K562 (cell line): ENCODE measurements around the gene NBPF12. TPM values are rescaled to one million over a fixed set of nuclear protein-coding genes. Genes with fewer than 3 reads are reported as not detected.
A peak's percentile ranks its signal among the peaks of the same experiment; 100 is the strongest.
"Not testable (repeated sequence)": the region's sequence is repeated elsewhere in the genome, so short reads cannot be mapped to it uniquely, and the experiment has no call there.

Source experiments
- ARNT ChIP-seq, 2 experiments: fragments of 450-650 bp; IDR thresholded peaks; 2 replicates each; pipeline ENCODE4 v1.6.1; 2016; ENCODE audit warnings: mild to moderate bottlenecking in 1 of 2
- BCOR ChIP-seq: fragments of 450-650 bp; IDR thresholded peaks from 2 replicates; pipeline ENCODE4 v1.6.1; 2016
- ESRRA ChIP-seq: fragments of 450-650 bp; IDR thresholded peaks from 2 replicates; pipeline ENCODE4 v1.6.1; 2014; ENCODE audit warnings: low read depth, mild to moderate bottlenecking, moderate library complexity, borderline replicate concordance
- ETV6 ChIP-seq, 3 experiments: fragments of 150-350 bp in 1 of 3; sonication (generic) in 1 of 3; formaldehyde crosslinking in 1 of 3; IDR thresholded peaks; 2 replicates each; pipeline versions ENCODE4 v1.6.1 to v1.8.0; 2014 to 2022; ENCODE audit warnings: borderline replicate concordance in 2 of 3, low read depth in 2 of 3, antibody characterized with exemption in 1 of 3, low read length in 1 of 3, mild to moderate bottlenecking in 1 of 3, missing genetic modification reagents in 1 of 3
- HDAC1 ChIP-seq, 2 experiments: fragments of 450-650 bp; IDR thresholded peaks; 2 replicates each; pipeline ENCODE4 v1.6.1; 2016 to 2017; ENCODE audit warnings: inconsistent platforms in 1 of 2, mild to moderate bottlenecking in 1 of 2, moderate library complexity in 1 of 2
- LEF1 ChIP-seq: fragments of 450-650 bp; IDR thresholded peaks from 2 replicates; pipeline ENCODE4 v1.6.1; 2016; ENCODE audit warnings: mild to moderate bottlenecking
- MEIS2 ChIP-seq: fragments of 450-650 bp; IDR thresholded peaks from 2 replicates; pipeline ENCODE4 v1.6.1; 2014; ENCODE audit warnings: mild to moderate bottlenecking; ENCODE audit not compliant: partially characterized antibody
- NBN ChIP-seq: fragments of 450-650 bp; IDR thresholded peaks from 2 replicates; pipeline ENCODE4 v1.6.1; 2016; ENCODE audit warnings: low read depth, mild to moderate bottlenecking
- NCOR1 ChIP-seq: fragments of 450-650 bp; IDR thresholded peaks from 2 replicates; pipeline ENCODE4 v1.6.1; 2016; ENCODE audit warnings: mild to moderate bottlenecking, moderate library complexity
- NR2C1 ChIP-seq, 2 experiments: fragments of 450-650 bp; IDR thresholded peaks; 2 replicates each; pipeline ENCODE4 v1.6.1; 2017; ENCODE audit warnings: mild to moderate bottlenecking in 2 of 2, antibody characterized with exemption in 1 of 2, inconsistent platforms in 1 of 2, missing compliant biosample characterization in 1 of 2, missing genetic modification characterization in 1 of 2
- POLR2A ChIP-seq: fragments of 450-650 bp; conservative IDR thresholded peaks from 2 replicates; pipeline ENCODE4 v1.6.1; 2016
- POLR2B ChIP-seq: fragments of 450-650 bp; IDR thresholded peaks from 2 replicates; pipeline ENCODE4 v1.6.1; 2018; ENCODE audit warnings: low read depth; ENCODE audit not compliant: partially characterized antibody
- SMARCA4 ChIP-seq: fragments of 450-650 bp; IDR thresholded peaks from 2 replicates; pipeline ENCODE4 v1.6.1; 2016
- SMARCE1 ChIP-seq: fragments of 450-650 bp; IDR thresholded peaks from 2 replicates; pipeline ENCODE4 v1.7.1; 2016; ENCODE audit warnings: mild to moderate bottlenecking
- SPI1 ChIP-seq: IDR thresholded peaks from 2 replicates; pipeline ENCODE4 v1.6.1; 2011; ENCODE audit warnings: low read depth, low read length, control low read depth, borderline replicate concordance
- TAF9B ChIP-seq: fragments of 450-650 bp; IDR thresholded peaks from 2 replicates; pipeline ENCODE4 v1.6.1; 2018; ENCODE audit warnings: mild to moderate bottlenecking; ENCODE audit not compliant: partially characterized antibody
- polyA plus RNA-seq, 8 experiments: library from polyadenylated mRNA; depleted of rRNA in 4 of 8; stranded (reverse) in 5 of 8; unstranded in 3 of 8; fragments of >200 nt; fragmentation: Nextera tagmentation in 2 of 8; fragmentation: Illumina TruSeq in 1 of 8; extraction: Ambion mirVana in 2 of 8; extraction: Trizol in 1 of 8; gene quantifications; 2 replicates each; pipeline versions ENCODE4 v1.2.1 to v1.2.3, GENCODE V29; 2011 to 2014; ENCODE audit warnings: inconsistent platforms in 1 of 8, missing spikeins in 1 of 8
- total RNA-seq, 7 experiments: library from RNA; depleted of rRNA in 6 of 7; stranded (reverse); fragments of >200 nt in 6 of 7; fragmentation: Illumina TruSeq in 2 of 7; extraction: Trizol in 2 of 7; gene quantifications; 2 replicates each; pipeline versions ENCODE4 v1.2.1 to v1.2.3, GENCODE V29; 2011 to 2021; ENCODE audit warnings: low replicate concordance in 1 of 7
- TF ChIP-seq, protein P1 (sequence below): fragments of 450-650 bp; IDR thresholded peaks from 2 replicates; pipeline ENCODE4 v1.6.1; 2016; ENCODE audit warnings: antibody characterized with exemption
- TF ChIP-seq, protein P2 (sequence below), 2 experiments: fragments of 450-650 bp; IDR thresholded peaks; 2 replicates each; pipeline ENCODE4 v1.6.1; 2016
- TF ChIP-seq, protein P3 (sequence below): sonication (generic); IDR thresholded peaks from 2 replicates; pipeline ENCODE4 v1.6.1; 2016
- TF ChIP-seq, protein P4 (sequence below): fragments of 450-650 bp; IDR thresholded peaks from 2 replicates; pipeline ENCODE4 v1.6.1; 2017; ENCODE audit warnings: antibody characterized with exemption, mild to moderate bottlenecking
- TF ChIP-seq, protein P5 (sequence below): fragments of 450-650 bp; IDR thresholded peaks from 2 replicates; pipeline ENCODE4 v1.6.1; 2016

Gene NBPF12
- total and polyA plus RNA-seq, 9 of the 15 experiments (the other 6 are each of a cell fraction or from before 2014, with no cell fraction given) = 2.4 to 14.5 (median 8.2) TPM

DNA sequence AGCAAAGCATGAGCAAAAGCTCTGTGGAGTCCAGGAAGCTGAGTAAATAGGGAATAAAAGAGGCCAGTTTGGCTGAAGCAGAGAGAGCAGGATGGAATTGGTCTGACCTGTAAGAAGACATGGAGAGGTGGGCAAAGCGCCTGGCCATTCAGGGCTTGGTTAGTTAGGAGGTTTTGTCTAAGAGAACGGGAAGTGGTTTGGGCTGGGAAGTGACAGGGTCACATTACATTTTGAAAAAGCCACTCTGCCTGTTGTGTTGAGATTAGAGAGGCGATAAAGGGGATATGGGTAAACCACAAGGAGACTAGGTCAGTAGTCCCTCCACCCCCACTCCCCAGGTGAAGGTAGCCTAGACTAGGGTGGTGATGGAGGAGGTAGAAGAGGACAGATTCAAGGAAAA, 662 bp upstream of the NBPF12 start (continued):
- TF ChIP-seq TAF9B = peak; percentile 29
- peak; percentile 68 for TF ChIP-seq NCOR1
- peak; percentile 64 for TF ChIP-seq LEF1
- peak; percentile 55 for TF ChIP-seq SPI1
- TF ChIP-seq, protein P1, sequence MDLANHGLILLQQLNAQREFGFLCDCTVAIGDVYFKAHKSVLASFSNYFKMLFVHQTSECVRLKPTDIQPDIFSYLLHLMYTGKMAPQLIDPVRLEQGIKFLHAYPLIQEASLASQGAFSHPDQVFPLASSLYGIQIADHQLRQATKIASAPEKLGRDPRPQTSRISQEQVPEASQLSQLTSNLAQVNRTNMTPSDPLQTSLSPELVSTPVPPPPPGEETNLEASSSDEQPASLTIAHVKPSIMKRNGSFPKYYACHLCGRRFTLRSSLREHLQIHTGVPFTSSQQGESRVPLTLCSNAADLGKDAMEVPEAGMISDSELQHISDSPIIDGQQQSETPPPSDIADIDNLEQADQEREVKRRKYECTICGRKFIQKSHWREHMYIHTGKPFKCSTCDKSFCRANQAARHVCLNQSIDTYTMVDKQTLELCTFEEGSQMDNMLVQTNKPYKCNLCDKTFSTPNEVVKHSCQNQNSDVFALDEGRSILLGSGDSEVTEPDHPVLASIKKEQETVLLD = peak; percentile 67
- TF ChIP-seq HDAC1 (IDR thresholded peaks at IDR 0.05) = peak in 1 of 2 experiments; percentile 40; a peak in 1 of 4 replicates
- peak; percentile 87; the same call in 1 of the 2 replicates for TF ChIP-seq ESRRA
- TF ChIP-seq MEIS2 = peak; percentile 13
- peak; percentile 53 for TF ChIP-seq POLR2A
- TF ChIP-seq, protein P2, sequence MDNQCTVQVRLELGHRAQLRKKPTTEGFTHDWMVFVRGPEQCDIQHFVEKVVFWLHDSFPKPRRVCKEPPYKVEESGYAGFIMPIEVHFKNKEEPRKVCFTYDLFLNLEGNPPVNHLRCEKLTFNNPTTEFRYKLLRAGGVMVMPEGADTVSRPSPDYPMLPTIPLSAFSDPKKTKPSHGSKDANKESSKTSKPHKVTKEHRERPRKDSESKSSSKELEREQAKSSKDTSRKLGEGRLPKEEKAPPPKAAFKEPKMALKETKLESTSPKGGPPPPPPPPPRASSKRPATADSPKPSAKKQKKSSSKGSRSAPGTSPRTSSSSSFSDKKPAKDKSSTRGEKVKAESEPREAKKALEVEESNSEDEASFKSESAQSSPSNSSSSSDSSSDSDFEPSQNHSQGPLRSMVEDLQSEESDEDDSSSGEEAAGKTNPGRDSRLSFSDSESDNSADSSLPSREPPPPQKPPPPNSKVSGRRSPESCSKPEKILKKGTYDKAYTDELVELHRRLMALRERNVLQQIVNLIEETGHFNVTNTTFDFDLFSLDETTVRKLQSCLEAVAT (IDR thresholded peaks at IDR 0.05) = peak in 1 of 2 experiments; percentile 83; a peak in 1 of 4 replicates
- TF ChIP-seq ETV6 (IDR thresholded peaks at IDR 0.05; ENCODE audit: borderline replicate concordance in 1 of 2, low read depth in 2 of 2, low read length in 1 of 2) = 0 out of 4 replicates have a peak, but pooled peaks of 1 of the 2 experiments have one; percentile 23
- TF ChIP-seq ETV6 (CRISPR knock-in tag; IDR thresholded peaks at IDR 0.05; ENCODE audit: borderline replicate concordance); NR2C1 (IDR thresholded peaks at IDR 0.05): not testable (repeated sequence)
- TF ChIP-seq NR2C1 (tag; IDR thresholded peaks at IDR 0.05) = 0 out of 2 replicates have a peak, but pooled peaks have one; percentile 28
- 0 out of 4 replicates have a peak, but pooled peaks have one; percentile 38 to 49 for TF ChIP-seq ARNT (IDR thresholded peaks at IDR 0.05)
- TF ChIP-seq, protein P3, sequence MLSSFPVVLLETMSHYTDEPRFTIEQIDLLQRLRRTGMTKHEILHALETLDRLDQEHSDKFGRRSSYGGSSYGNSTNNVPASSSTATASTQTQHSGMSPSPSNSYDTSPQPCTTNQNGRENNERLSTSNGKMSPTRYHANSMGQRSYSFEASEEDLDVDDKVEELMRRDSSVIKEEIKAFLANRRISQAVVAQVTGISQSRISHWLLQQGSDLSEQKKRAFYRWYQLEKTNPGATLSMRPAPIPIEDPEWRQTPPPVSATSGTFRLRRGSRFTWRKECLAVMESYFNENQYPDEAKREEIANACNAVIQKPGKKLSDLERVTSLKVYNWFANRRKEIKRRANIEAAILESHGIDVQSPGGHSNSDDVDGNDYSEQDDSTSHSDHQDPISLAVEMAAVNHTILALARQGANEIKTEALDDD = peak; percentile 85
- TF ChIP-seq BCOR = peak; percentile 40; the same call in 1 of the 2 replicates
- TF ChIP-seq POLR2B = peak; percentile 40
- peak; percentile 79 for TF ChIP-seq SMARCE1
- peak; percentile 75; the same call in 1 of the 2 replicates for TF ChIP-seq NBN
- TF ChIP-seq, protein P4, sequence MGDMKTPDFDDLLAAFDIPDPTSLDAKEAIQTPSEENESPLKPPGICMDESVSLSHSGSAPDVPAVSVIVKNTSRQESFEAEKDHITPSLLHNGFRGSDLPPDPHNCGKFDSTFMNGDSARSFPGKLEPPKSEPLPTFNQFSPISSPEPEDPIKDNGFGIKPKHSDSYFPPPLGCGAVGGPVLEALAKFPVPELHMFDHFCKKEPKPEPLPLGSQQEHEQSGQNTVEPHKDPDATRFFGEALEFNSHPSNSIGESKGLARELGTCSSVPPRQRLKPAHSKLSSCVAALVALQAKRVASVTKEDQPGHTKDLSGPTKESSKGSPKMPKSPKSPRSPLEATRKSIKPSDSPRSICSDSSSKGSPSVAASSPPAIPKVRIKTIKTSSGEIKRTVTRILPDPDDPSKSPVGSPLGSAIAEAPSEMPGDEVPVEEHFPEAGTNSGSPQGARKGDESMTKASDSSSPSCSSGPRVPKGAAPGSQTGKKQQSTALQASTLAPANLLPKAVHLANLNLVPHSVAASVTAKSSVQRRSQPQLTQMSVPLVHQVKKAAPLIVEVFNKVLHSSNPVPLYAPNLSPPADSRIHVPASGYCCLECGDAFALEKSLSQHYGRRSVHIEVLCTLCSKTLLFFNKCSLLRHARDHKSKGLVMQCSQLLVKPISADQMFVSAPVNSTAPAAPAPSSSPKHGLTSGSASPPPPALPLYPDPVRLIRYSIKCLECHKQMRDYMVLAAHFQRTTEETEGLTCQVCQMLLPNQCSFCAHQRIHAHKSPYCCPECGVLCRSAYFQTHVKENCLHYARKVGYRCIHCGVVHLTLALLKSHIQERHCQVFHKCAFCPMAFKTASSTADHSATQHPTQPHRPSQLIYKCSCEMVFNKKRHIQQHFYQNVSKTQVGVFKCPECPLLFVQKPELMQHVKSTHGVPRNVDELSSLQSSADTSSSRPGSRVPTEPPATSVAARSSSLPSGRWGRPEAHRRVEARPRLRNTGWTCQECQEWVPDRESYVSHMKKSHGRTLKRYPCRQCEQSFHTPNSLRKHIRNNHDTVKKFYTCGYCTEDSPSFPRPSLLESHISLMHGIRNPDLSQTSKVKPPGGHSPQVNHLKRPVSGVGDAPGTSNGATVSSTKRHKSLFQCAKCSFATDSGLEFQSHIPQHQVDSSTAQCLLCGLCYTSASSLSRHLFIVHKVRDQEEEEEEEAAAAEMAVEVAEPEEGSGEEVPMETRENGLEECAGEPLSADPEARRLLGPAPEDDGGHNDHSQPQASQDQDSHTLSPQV = 0 out of 2 replicates have a peak, but pooled peaks have one; percentile 37
- TF ChIP-seq SMARCA4 = peak; percentile 72
- TF ChIP-seq, protein P5, sequence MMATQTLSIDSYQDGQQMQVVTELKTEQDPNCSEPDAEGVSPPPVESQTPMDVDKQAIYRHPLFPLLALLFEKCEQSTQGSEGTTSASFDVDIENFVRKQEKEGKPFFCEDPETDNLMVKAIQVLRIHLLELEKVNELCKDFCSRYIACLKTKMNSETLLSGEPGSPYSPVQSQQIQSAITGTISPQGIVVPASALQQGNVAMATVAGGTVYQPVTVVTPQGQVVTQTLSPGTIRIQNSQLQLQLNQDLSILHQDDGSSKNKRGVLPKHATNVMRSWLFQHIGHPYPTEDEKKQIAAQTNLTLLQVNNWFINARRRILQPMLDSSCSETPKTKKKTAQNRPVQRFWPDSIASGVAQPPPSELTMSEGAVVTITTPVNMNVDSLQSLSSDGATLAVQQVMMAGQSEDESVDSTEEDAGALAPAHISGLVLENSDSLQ = peak; percentile 52
